Astrocyte (in vitro differentiated cells and primary cell): ENCODE results near the gene C5orf15. TPM values are rescaled to one million over a fixed set of nuclear protein-coding genes. Genes with fewer than 3 reads are reported as not detected.

Experiments
- DNase-seq: peaks from one replicate; pipeline ENCODE4 v3.0.0-alpha.2; 2010; ENCODE audit warnings: low read depth
- FAIRE-seq: peaks from 2 replicates; lab custom pipeline; 2011; peaks lifted over from hg19 to GRCh38; lab: Jason Lieb, UNC
- H2AFZ ChIP-seq: 2 replicates; pipeline ENCODE4 v1.6.0; 2012; ENCODE audit warnings: low read depth, low read length, inconsistent platforms
- H3K27ac ChIP-seq: 2 replicates; pipeline ENCODE4 v1.5.1; 2011; ENCODE audit warnings: low read depth, low read length, inconsistent platforms
- H3K27me3 ChIP-seq: 2 replicates; pipeline ENCODE4 v1.6.0; 2011; ENCODE audit warnings: low read length, inconsistent platforms; ENCODE audit not compliant: insufficient read depth
- H3K36me3 ChIP-seq: 2 replicates; pipeline ENCODE4 v1.5.1; 2011; ENCODE audit warnings: low read length, inconsistent platforms; ENCODE audit not compliant: insufficient read depth
- H3K4me1 ChIP-seq: 2 replicates; pipeline ENCODE4 v1.5.1; 2011; ENCODE audit warnings: low read length, inconsistent platforms; ENCODE audit not compliant: insufficient read depth
- H3K4me2 ChIP-seq: 2 replicates; pipeline ENCODE4 v1.6.0; 2012; ENCODE audit warnings: low read length, inconsistent platforms
- H3K4me3 ChIP-seq: 2 replicates; pipeline ENCODE4 v1.5.1; 2011; ENCODE audit warnings: low read depth, mild to moderate bottlenecking, low read length, inconsistent platforms; ENCODE audit not compliant: insufficient read depth
- H3K79me2 ChIP-seq: 2 replicates; pipeline ENCODE4 v1.6.0; 2012; ENCODE audit warnings: mild to moderate bottlenecking, low read length, inconsistent platforms; ENCODE audit not compliant: insufficient read depth
- H3K9ac ChIP-seq: 2 replicates; pipeline ENCODE4 v1.6.0; 2012; ENCODE audit warnings: mild to moderate bottlenecking, low read length, inconsistent platforms
- H3K9me3 ChIP-seq: 2 replicates; pipeline ENCODE4 v1.5.1; 2012; ENCODE audit warnings: low read depth, mild to moderate bottlenecking, low read length, inconsistent platforms; ENCODE audit not compliant: insufficient read depth
- H4K20me1 ChIP-seq: 2 replicates; pipeline ENCODE4 v1.6.0; 2012; ENCODE audit warnings: low read length, inconsistent platforms; ENCODE audit not compliant: insufficient read depth
- H3K27ac Mint-ChIP-seq: one replicate; pipeline ENCODE4 v1.8.0; 2021; ENCODE audit warnings: mild to moderate bottlenecking, mixed read lengths; ENCODE audit not compliant: unreplicated experiment
- H3K27me3 Mint-ChIP-seq: one replicate; pipeline ENCODE4 v1.8.0; 2021; ENCODE audit warnings: low read depth, mixed read lengths; ENCODE audit not compliant: unreplicated experiment
- H3K36me3 Mint-ChIP-seq: one replicate; pipeline ENCODE4 v1.8.0; 2021; ENCODE audit warnings: low read depth, mixed read lengths; ENCODE audit not compliant: unreplicated experiment
- H3K4me1 Mint-ChIP-seq: one replicate; pipeline ENCODE4 v1.8.0; 2021; ENCODE audit warnings: low read depth, mixed read lengths; ENCODE audit not compliant: unreplicated experiment
- H3K4me3 Mint-ChIP-seq: one replicate; pipeline ENCODE4 v1.8.0; 2021; ENCODE audit warnings: mild to moderate bottlenecking, moderate library complexity, mixed read lengths; ENCODE audit not compliant: unreplicated experiment
- H3K9me3 Mint-ChIP-seq: one replicate; pipeline ENCODE4 v1.8.0; 2021; ENCODE audit warnings: mild to moderate bottlenecking, mixed read lengths; ENCODE audit not compliant: unreplicated experiment
- CTCF ChIP-seq: IDR thresholded peaks from 2 replicates; pipeline ENCODE4 v1.5.1; 2011; ENCODE audit warnings: low read depth, mild to moderate bottlenecking, inconsistent platforms, low read length, moderate library complexity; ENCODE audit not compliant: insufficient read depth
- EZH2 ChIP-seq: IDR thresholded peaks from 2 replicates; pipeline ENCODE4 v1.6.1; 2012; ENCODE audit warnings: mild to moderate bottlenecking, low read length, inconsistent platforms; ENCODE audit not compliant: insufficient read depth
- total RNA-seq: library from RNA; stranded (reverse); gene quantifications from 2 replicates; pipeline ENCODE4 v1.2.1, GENCODE V29; 2021

Gene C5orf15
- total RNA-seq, 1 donor from 2014 or later = 88.8 TPM

GRCh38 chr5:133998042-133998441 lies 29.6 kb upstream of the C5orf15 start:
- Mint-ChIP-seq H3K27me3 (no peaks in the 10 kb centered on the region), H3K36me3 (peaks cover 8% of the 10 kb centered on the region), H3K9me3 (no peaks in the 10 kb centered on the region), H3K4me1 (peaks cover 54% of the 10 kb centered on the region), H3K27ac (no peak overlapping the region), H3K4me3 (no peak overlapping the region)
- H3K9me3 ChIP-seq = no peaks in the 10 kb centered on the region
- peaks cover 4% of the 10 kb centered on the region for H3K36me3 ChIP-seq
- no peak overlapping the region for H2AFZ ChIP-seq
- peaks cover 99% of the 10 kb centered on the region for H4K20me1 ChIP-seq
- no peak overlapping the region for H3K27ac ChIP-seq
- H3K4me1 ChIP-seq = peaks cover 32% of the 10 kb centered on the region
- TF ChIP-seq CTCF = no peak
- no peak for TF ChIP-seq EZH2
- H3K79me2 ChIP-seq = peaks cover 100% of the 10 kb centered on the region
- H3K4me3 ChIP-seq = no peak overlapping the region
- no peak overlapping the region for H3K4me2 ChIP-seq
- DNase-seq = no peak
- H3K9ac ChIP-seq = no peak overlapping the region
- FAIRE-seq = no peak
- H3K27me3 ChIP-seq = no peaks in the 10 kb centered on the region

- peak; percentile 49 for TF ChIP-seq CTCF
- TF ChIP-seq EZH2 = no peak
- H3K9me3 Mint-ChIP-seq = no peaks in the 10 kb centered on the region
- DNase-seq = no peak
- H4K20me1 ChIP-seq = peaks cover 98% of the 10 kb centered on the region
- H3K36me3 ChIP-seq = peaks cover 4% of the 10 kb centered on the region
- no peaks in the 10 kb centered on the region for H3K27me3 Mint-ChIP-seq
- no peak overlapping the region for H3K4me3 Mint-ChIP-seq
- no peak overlapping the region for H3K4me3 ChIP-seq
- H3K9me3 ChIP-seq = no peaks in the 10 kb centered on the region
- no peak overlapping the region for H3K27ac ChIP-seq
- peaks cover 10% of the 10 kb centered on the region for H3K36me3 Mint-ChIP-seq
- no peak for FAIRE-seq
- peaks cover 26% of the 10 kb centered on the region for H3K4me1 ChIP-seq
- peaks cover 52% of the 10 kb centered on the region for H3K4me1 Mint-ChIP-seq
- no peak overlapping the region for H3K27ac Mint-ChIP-seq
- H2AFZ ChIP-seq = no peak overlapping the region
- H3K27me3 ChIP-seq = no peaks in the 10 kb centered on the region
- no peak overlapping the region for H3K4me2 ChIP-seq
- H3K79me2 ChIP-seq = peaks cover 100% of the 10 kb centered on the region
- H3K9ac ChIP-seq = no peak overlapping the region
Measured at GRCh38 chr5:133996683-133997252, 28.3 kb upstream of the C5orf15 start.

- Mint-ChIP-seq H3K36me3 (peaks cover 7% of the 10 kb centered on the region), H3K4me1 (peaks cover 51% of the 10 kb centered on the region), H3K27me3 (no peaks in the 10 kb centered on the region), H3K27ac (no peak overlapping the region), H3K4me3 (no peak overlapping the region), H3K9me3 (no peaks in the 10 kb centered on the region)
- H2AFZ ChIP-seq = no peak overlapping the region
- TF ChIP-seq CTCF = no peak
- TF ChIP-seq EZH2 = no peak
- no peak for DNase-seq
- no peak overlapping the region for H3K9ac ChIP-seq
- peaks cover 26% of the 10 kb centered on the region for H3K4me1 ChIP-seq
- H3K27ac ChIP-seq = no peak overlapping the region
- peaks cover 6% of the 10 kb centered on the region for H3K36me3 ChIP-seq
- no peaks in the 10 kb centered on the region for H3K9me3 ChIP-seq
- peaks cover 98% of the 10 kb centered on the region for H4K20me1 ChIP-seq
- peak overlapping the region; percentile 31 for H3K4me2 ChIP-seq
- H3K27me3 ChIP-seq = no peaks in the 10 kb centered on the region
- H3K4me3 ChIP-seq = no peak overlapping the region
- FAIRE-seq = no peak
- H3K79me2 ChIP-seq = peaks cover 100% of the 10 kb centered on the region
Measured at GRCh38 chr5:133995883-133996563, 27.6 kb upstream of the C5orf15 start.
